HCT116 (cell line): ENCODE measurements around the gene MYO10. TPM values are rescaled to one million over a fixed set of nuclear protein-coding genes. Genes with fewer than 3 reads are reported as not detected.

Experiments
- ATAC-seq: fragments of 200-7000 bp; cut with Tn5 transposase; 2 replicates; pipeline ENCODE4 v1.9.1; 2020; ENCODE audit warnings: mild to moderate bottlenecking, moderate library complexity
- BruUV-seq: library from RNA; stranded (reverse); fragments of 400-500 nt; replicated peaks from 2 replicates; lab custom pipeline; 2021; lab: Mats Ljungman, UMichigan
- CTCF ChIA-PET: fragments of 300-600 bp; sonication (Branson Sonifier 250); formaldehyde crosslinking; loops from one replicate; lab custom pipeline; 2021; ENCODE audit warnings: antibody characterized with exemption; lab: Charles Lee
- POLR2A ChIA-PET: fragments of 300-600, 350-600 bp; sonication (Branson Sonifier 250); formaldehyde crosslinking; loops from one replicate; lab custom pipeline; 2021; ENCODE audit warnings: antibody characterized with exemption; lab: Charles Lee
- RAD21 ChIA-PET, 2 experiments: fragments of 300-600 bp; sonication (Branson Sonifier 250); formaldehyde crosslinking; loops; one replicate each; lab custom pipeline; 2023; ENCODE audit warnings: low total read pairs in 2 of 2; ENCODE audit not compliant: uncharacterized antibody in 2 of 2, unreplicated experiment in 2 of 2, low non-redundant PET in 1 of 2; lab: Charles Lee
- DNase-seq: peaks from one replicate; pipeline ENCODE4 v3.0.0-alpha.2; 2010; ENCODE audit warnings: low read depth, low spot score
- H2AFZ ChIP-seq: fragments of 200-600 bp; shearing (Covaris generic), sonication (generic); 2 replicates; pipeline ENCODE4 v1.6.1; 2017; ENCODE audit warnings: low read depth, mixed run types, mixed read lengths, antibody characterized with exemption, low read length; ENCODE audit not compliant: poor library complexity, severe bottlenecking
- H3K27ac ChIP-seq: 2 replicates; pipeline ENCODE4 v1.5.1; 2012; ENCODE audit warnings: low read depth, low read length
- H3K27me3 ChIP-seq: fragments of 200-600 bp; sonication (generic); 2 replicates; pipeline ENCODE4 v1.6.1; 2016; ENCODE audit warnings: mixed run types, low read length, mixed read lengths; ENCODE audit not compliant: insufficient read depth
- H3K36me3 ChIP-seq, 2 experiments: fragments of 200-500 bp in 1 of 2; fragments of 200-600 bp in 1 of 2; sonication (Bioruptor generic) in 1 of 2; sonication (generic) in 1 of 2; 2 replicates each; pipeline versions ENCODE4 v1.5.1 to v1.6.1; 2014 to 2016; ENCODE audit warnings: low read length in 2 of 2, inconsistent platforms in 1 of 2, mixed read lengths in 1 of 2, mixed run types in 1 of 2; ENCODE audit not compliant: insufficient read depth in 2 of 2, control insufficient read depth in 1 of 2
- H3K4me1 ChIP-seq, 2 experiments: fragments of 200-600 bp in 1 of 2; sonication (generic) in 1 of 2; 2 replicates each; pipeline versions ENCODE4 v1.5.1 to v1.6.1; 2012 to 2017; ENCODE audit warnings: low read length in 2 of 2, inconsistent platforms in 1 of 2, mild to moderate bottlenecking in 1 of 2, mixed read lengths in 1 of 2, mixed run types in 1 of 2, moderate library complexity in 1 of 2; ENCODE audit not compliant: insufficient read depth in 2 of 2, control insufficient read depth in 1 of 2
- H3K4me2 ChIP-seq: fragments of 200-600 bp; sonication (generic); 2 replicates; pipeline ENCODE4 v1.6.1; 2017; ENCODE audit warnings: mixed run types, low read length, mixed read lengths
- H3K4me3 ChIP-seq, 2 experiments: fragments of 200-600 bp in 1 of 2; sonication (generic) in 1 of 2; replicated peaks in 1 of 2; 2 replicates each; pipeline ENCODE4 v1.5.1; 2011 to 2016; ENCODE audit warnings: low read length in 2 of 2, control low read depth in 1 of 2, low read depth in 1 of 2, mild to moderate bottlenecking in 1 of 2, mixed read lengths in 1 of 2, mixed run types in 1 of 2
- H3K79me2 ChIP-seq: fragments of 200-600 bp; sonication (generic); 2 replicates; pipeline ENCODE4 v1.6.1; 2017; ENCODE audit warnings: mild to moderate bottlenecking, mixed run types, low read length, moderate library complexity, mixed read lengths; ENCODE audit not compliant: insufficient read depth
- H3K9ac ChIP-seq: fragments of 200-600 bp; sonication (generic); 2 replicates; pipeline ENCODE4 v1.6.1; 2016; ENCODE audit warnings: low read length, mixed read lengths
- H3K9me2 ChIP-seq: fragments of 200-600 bp; sonication (generic), shearing (Covaris generic); 2 replicates; pipeline ENCODE4 v1.6.1; 2017; ENCODE audit warnings: mixed run types, mild to moderate bottlenecking, moderate library complexity; ENCODE audit not compliant: insufficient read depth
- H3K9me3 ChIP-seq, 2 experiments: fragments of 200-500 bp in 1 of 2; fragments of 200-600 bp in 1 of 2; sonication (Bioruptor generic) in 1 of 2; sonication (generic) in 1 of 2; 2 replicates each; pipeline ENCODE4 v1.6.1; 2014 to 2017; ENCODE audit warnings: low read length in 2 of 2, mixed read lengths in 2 of 2, inconsistent platforms in 1 of 2, low read depth in 1 of 2, mild to moderate bottlenecking in 1 of 2, mixed run types in 1 of 2, moderate library complexity in 1 of 2; ENCODE audit not compliant: control insufficient read depth in 1 of 2, insufficient read depth in 1 of 2
- H4K20me1 ChIP-seq: fragments of 200-600 bp; sonication (generic), shearing (Covaris generic); 2 replicates; pipeline ENCODE4 v1.6.1; 2017; ENCODE audit warnings: mixed run types, mild to moderate bottlenecking, moderate library complexity; ENCODE audit not compliant: insufficient read depth
- CBX3 ChIP-seq: IDR thresholded peaks from 2 replicates; pipeline ENCODE4 v1.6.1; 2012; ENCODE audit warnings: low read depth
- CTCF ChIP-seq, 3 experiments: fragments of 200-600 bp in 1 of 3; sonication (generic) in 1 of 3; IDR thresholded peaks in 2 of 3; conservative IDR thresholded peaks in 1 of 3; 2 replicates each; pipeline ENCODE4 v1.5.1; 2012 to 2017; ENCODE audit warnings: low read depth in 2 of 3, low read length in 2 of 3, antibody characterized with exemption in 1 of 3, borderline replicate concordance in 1 of 3, control low read depth in 1 of 3, mild to moderate bottlenecking in 1 of 3, mixed read lengths in 1 of 3, mixed run types in 1 of 3, moderate library complexity in 1 of 3; ENCODE audit not compliant: insufficient read depth in 1 of 3
- EGR1 ChIP-seq: IDR thresholded peaks from 2 replicates; pipeline ENCODE4 v1.6.1; 2012; ENCODE audit warnings: low read depth
- EZH2 ChIP-seq: fragments of 200-600 bp; sonication (generic); IDR thresholded peaks from 2 replicates; pipeline ENCODE4 v1.6.1; 2017; ENCODE audit warnings: antibody characterized with exemption, mixed run types
- MAX ChIP-seq: IDR thresholded peaks from 2 replicates; pipeline ENCODE4 v1.6.1; 2012
- POLR2AphosphoS5 ChIP-seq: IDR thresholded peaks from 2 replicates; pipeline ENCODE4 v1.6.1; 2011; ENCODE audit warnings: mild to moderate bottlenecking, low read depth, low read length, moderate library complexity
- SP1 ChIP-seq: IDR thresholded peaks from 2 replicates; pipeline ENCODE4 v1.6.1; 2012; ENCODE audit warnings: low read depth
- TCF7L2 ChIP-seq: IDR thresholded peaks from 2 replicates; pipeline ENCODE4 v1.7.0; 2011; ENCODE audit warnings: borderline replicate concordance, inconsistent platforms; ENCODE audit not compliant: insufficient read depth, insufficient read length; ENCODE audit errors: extremely low read depth
- intact Hi-C: fragments of 100-400 bp; cut with micrococcal nuclease; formaldehyde crosslinking; loops from 2 replicates; pipeline ENCODE4 v1.10.0; 2022
- total RNA-seq: library from RNA; stranded (reverse); gene quantifications from one replicate; pipeline ENCODE4 v1.2.1, GENCODE V29; 2021; ENCODE audit not compliant: unreplicated experiment
- TF ChIP-seq, protein P1 (sequence below): IDR thresholded peaks from 2 replicates; pipeline ENCODE4 v1.6.1; 2012

The MYO10 gene
- total RNA-seq, 1 experiment from 2014 or later = 34.9 TPM

DNA sequence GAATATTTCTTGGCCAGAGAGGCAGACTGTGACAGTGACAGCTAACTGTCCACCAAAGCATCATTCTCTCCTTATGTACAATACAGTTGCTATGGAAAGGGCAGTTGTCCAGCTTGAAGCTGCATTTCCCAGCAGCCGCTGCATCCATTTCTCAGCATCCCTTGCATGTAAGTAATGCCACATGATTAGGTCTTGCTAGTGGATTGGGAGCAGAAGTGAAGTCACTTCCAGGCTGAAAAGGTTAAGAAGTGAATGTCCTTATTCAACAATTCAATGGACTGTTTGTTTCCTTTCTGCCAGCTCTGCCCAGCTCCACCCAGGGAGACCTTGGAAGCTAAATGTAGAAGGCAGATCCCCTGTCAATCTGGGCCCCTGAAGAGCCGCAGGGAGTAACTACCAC lies 293.2 kb downstream of the MYO10 start:
- no peak overlapping the region for H3K9ac ChIP-seq
- H2AFZ ChIP-seq = no peak overlapping the region
- H3K4me2 ChIP-seq = no peak overlapping the region
- H3K4me3 ChIP-seq = no peak overlapping the region
- BruUV-seq = no TSS peak
- no peaks in the 10 kb centered on the region for H3K36me3 ChIP-seq
- no peak overlapping the region for H3K27ac ChIP-seq
- RAD21 ChIA-PET = no interaction called here
- H3K79me2 ChIP-seq = no peaks in the 10 kb centered on the region
- H3K4me1 ChIP-seq = no peaks in the 10 kb centered on the region
- no peaks in the 10 kb centered on the region for H3K9me3 ChIP-seq
- TF ChIP-seq MAX (no peak), EZH2 (no peak), SP1 (no peak), CTCF (IDR thresholded peaks at IDR 0.05 in 2 of 3, conservative IDR thresholded peaks at IDR 0.05 in 1 of 3; ENCODE audit: borderline replicate concordance in 1 of 3, insufficient read depth in 1 of 3, low read depth in 2 of 3, low read length in 2 of 3) (no peak), CBX3 (no peak), EGR1 (no peak), POLR2AphosphoS5 (no peak), TCF7L2 (no peak)
- TF ChIP-seq, protein P1, sequence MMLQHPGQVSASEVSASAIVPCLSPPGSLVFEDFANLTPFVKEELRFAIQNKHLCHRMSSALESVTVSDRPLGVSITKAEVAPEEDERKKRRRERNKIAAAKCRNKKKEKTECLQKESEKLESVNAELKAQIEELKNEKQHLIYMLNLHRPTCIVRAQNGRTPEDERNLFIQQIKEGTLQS = no peak
- TF ChIP-seq, all 23 proteins: peak for 0
- ATAC-seq = no peak
- CTCF ChIA-PET = no interaction called here
- Histone ChIP-seq H3K9me2 (no peaks in the 10 kb centered on the region), H4K20me1 (no peaks in the 10 kb centered on the region), H3K27me3 (peaks cover 7% of the 10 kb centered on the region)
- POLR2A ChIA-PET = no interaction called here
- intact Hi-C loops = no loop called here
- DNase-seq = no peak
